NCI-H187 treated with DMSO at 0.1 percent for 48 hours (cell line): ENCODE results near the gene CRYZL1.
A peak's percentile ranks its signal among the peaks of the same experiment; 100 is the strongest.
"Not testable (repeated sequence)": the region's sequence is repeated elsewhere in the genome, so short reads cannot be mapped to it uniquely, and the experiment has no call there.

Experiments
- DNase-seq: peaks from one replicate; lab custom pipeline; 2025; lab: John Stamatoyannopoulos, UW

Gene CRYZL1

GRCh38 chr21:33626151-33626550 is 15.4 kb downstream of the CRYZL1 start:
- not testable (repeated sequence) for DNase-seq

- DNase-seq, result no peak
Measured at GRCh38 chr21:33622253-33622652, 19.3 kb downstream of the CRYZL1 start.

GRCh38 chr21:33619726-33620125 is 21.8 kb downstream of the CRYZL1 start:
- no peak for DNase-seq

- DNase-seq, result no peak
Measured at GRCh38 chr21:33618407-33618806, 23.1 kb downstream of the CRYZL1 start.

- DNase-seq, result not testable (repeated sequence)
Measured at GRCh38 chr21:33617565-33617964, 24.0 kb downstream of the CRYZL1 start.

GRCh38 chr21:33611006-33611744 is 30.4 kb downstream of the CRYZL1 start:
- DNase-seq, result no peak

- DNase-seq, result no peak
Measured at GRCh38 chr21:33608559-33608958, 33.0 kb downstream of the CRYZL1 start.

- DNase-seq, result no peak
Measured at GRCh38 chr21:33598051-33598450, 43.5 kb downstream of the CRYZL1 start.

GRCh38 chr21:33588485-33589335 is 52.8 kb downstream of the CRYZL1 start, which contains the start of gene DONSON:
Gene DONSON, minus strand, starts transcription at chr21:33588684. Its CDS starts 43 bp downstream, at chr21:33588641.
- peak; percentile 37 for DNase-seq

GRCh38 chr21:33587792-33588484 is 53.6 kb downstream of the CRYZL1 start:
- no peak for DNase-seq

- no peak for DNase-seq
Measured at GRCh38 chr21:33586927-33587326, 54.6 kb downstream of the CRYZL1 start.

- DNase-seq, result no peak
Measured at GRCh38 chr21:33584455-33584854, 57.1 kb downstream of the CRYZL1 start.

GRCh38 chr21:33578959-33579542 is 62.5 kb downstream of the CRYZL1 start:
- DNase-seq, result no peak

- DNase-seq, result no peak
Measured at GRCh38 chr21:33578214-33578613, 63.3 kb downstream of the CRYZL1 start.

GRCh38 chr21:33576741-33577141 is 64.8 kb downstream of the CRYZL1 start:
- not testable (repeated sequence) for DNase-seq

GRCh38 chr21:33572350-33572749 is 69.2 kb downstream of the CRYZL1 start:
- no peak for DNase-seq

- DNase-seq, result no peak
Measured at GRCh38 chr21:33569991-33570390, 71.5 kb downstream of the CRYZL1 start.

- no peak for DNase-seq
Measured at GRCh38 chr21:33568448-33568847, 73.1 kb downstream of the CRYZL1 start.

GRCh38 chr21:33567914-33568313 is 73.6 kb downstream of the CRYZL1 start:
- no peak for DNase-seq

GRCh38 chr21:33566514-33566913 is 75.0 kb downstream of the CRYZL1 start:
- no peak for DNase-seq

- no peak for DNase-seq
Measured at GRCh38 chr21:33562389-33562788, 79.2 kb downstream of the CRYZL1 start.

- DNase-seq, result no peak
Measured at GRCh38 chr21:33561373-33561772, 80.2 kb downstream of the CRYZL1 start.
